NCI-H748 treated with DMSO at 0.1 percent for 48 hours (cell line): ENCODE results near the gene FBXL13.
"Not testable (repeated sequence)": the region's sequence is repeated elsewhere in the genome, so short reads cannot be mapped to it uniquely, and the experiment has no call there.

Source experiments
- DNase-seq: peaks from one replicate; lab custom pipeline; 2025; lab: John Stamatoyannopoulos, UW

The FBXL13 gene

GRCh38 chr7:102817616-102818573, 256.7 kb downstream of the FBXL13 start:
- no peak for DNase-seq

GRCh38 chr7:102814025-102814471, 260.5 kb downstream of the FBXL13 start:
- no peak for DNase-seq

- DNase-seq = no peak
These were observed 261.2 kb downstream of the FBXL13 start for GRCh38 chr7:102813191-102814024.

GRCh38 chr7:102811942-102812678, 262.5 kb downstream of the FBXL13 start:
- DNase-seq = no peak

- no peak for DNase-seq
These were observed 263.7 kb downstream of the FBXL13 start for GRCh38 chr7:102810916-102811315.

GRCh38 chr7:102806613-102807012, 268.0 kb downstream of the FBXL13 start:
- no peak for DNase-seq

- DNase-seq = not testable (repeated sequence)
These were observed 278.5 kb downstream of the FBXL13 start for GRCh38 chr7:102795987-102796595.

GRCh38 chr7:102794567-102794966, 280.0 kb downstream of the FBXL13 start:
- DNase-seq = not testable (repeated sequence)

GRCh38 chr7:102791831-102792230, 282.8 kb downstream of the FBXL13 start:
- DNase-seq = not testable (repeated sequence)

- not testable (repeated sequence) for DNase-seq
These were observed 283.2 kb downstream of the FBXL13 start for GRCh38 chr7:102791367-102791766.

GRCh38 chr7:102790364-102791100, 284.1 kb downstream of the FBXL13 start:
- not testable (repeated sequence) for DNase-seq

- not testable (repeated sequence) for DNase-seq
These were observed 285.8 kb downstream of the FBXL13 start for GRCh38 chr7:102788770-102789169.

- not testable (repeated sequence) for DNase-seq
These were observed 293.7 kb downstream of the FBXL13 start for GRCh38 chr7:102780926-102781325.

GRCh38 chr7:102778663-102779062, 295.9 kb downstream of the FBXL13 start:
- DNase-seq = not testable (repeated sequence)

- not testable (repeated sequence) for DNase-seq
These were observed 298.4 kb downstream of the FBXL13 start for GRCh38 chr7:102776217-102776616.

- DNase-seq = not testable (repeated sequence)
These were observed 304.1 kb downstream of the FBXL13 start for GRCh38 chr7:102770467-102770866.

- DNase-seq = not testable (repeated sequence)
These were observed 304.9 kb downstream of the FBXL13 start for GRCh38 chr7:102769657-102770192.

GRCh38 chr7:102763295-102763905, 311.2 kb downstream of the FBXL13 start:
- not testable (repeated sequence) for DNase-seq
